Progenitor cell of endocrine pancreas (in vitro differentiated cells): ENCODE data around the gene POLN. TPM values are rescaled to one million over a fixed set of nuclear protein-coding genes. Genes with fewer than 3 reads are reported as not detected.
A peak's percentile ranks its signal among the peaks of the same experiment; 100 is the strongest.

Experiments
- DNase-seq: peaks from one replicate; pipeline ENCODE4 v3.0.0; 2021; ENCODE audit warnings: low spot score; ENCODE audit not compliant: unreplicated experiment
- H3K27ac Mint-ChIP-seq: 2 replicates; pipeline ENCODE4 v1.8.0; 2021; ENCODE audit warnings: mild to moderate bottlenecking, moderate library complexity, mixed read lengths
- H3K27me3 Mint-ChIP-seq: 2 replicates; pipeline ENCODE4 v1.8.0; 2021; ENCODE audit warnings: mixed read lengths
- H3K36me3 Mint-ChIP-seq: 2 replicates; pipeline ENCODE4 v1.8.0; 2022; ENCODE audit warnings: mixed read lengths; ENCODE audit not compliant: insufficient read depth
- H3K4me1 Mint-ChIP-seq: 2 replicates; pipeline ENCODE4 v1.8.0; 2021; ENCODE audit warnings: low read depth, mixed read lengths
- H3K4me3 Mint-ChIP-seq: 2 replicates; pipeline ENCODE4 v1.8.0; 2021; ENCODE audit warnings: low read depth, mild to moderate bottlenecking, moderate library complexity, mixed read lengths
- H3K9me3 Mint-ChIP-seq: 2 replicates; pipeline ENCODE4 v1.8.0; 2021; ENCODE audit warnings: low read depth, mixed read lengths
- total RNA-seq: library from RNA; stranded (reverse); gene quantifications from 2 replicates; pipeline ENCODE4 v1.2.1, GENCODE V29; 2021
- TF ChIP-seq, protein P1 (sequence below): fragments of 200-600 bp; sonication (generic); IDR thresholded peaks from one replicate; pipeline ENCODE4 v1.5.0; 2021; ENCODE audit warnings: antibody characterized with exemption, mild to moderate bottlenecking; ENCODE audit not compliant: unreplicated experiment

Gene POLN
- total RNA-seq, 1 donor from 2014 or later, result 5.9 TPM

DNA sequence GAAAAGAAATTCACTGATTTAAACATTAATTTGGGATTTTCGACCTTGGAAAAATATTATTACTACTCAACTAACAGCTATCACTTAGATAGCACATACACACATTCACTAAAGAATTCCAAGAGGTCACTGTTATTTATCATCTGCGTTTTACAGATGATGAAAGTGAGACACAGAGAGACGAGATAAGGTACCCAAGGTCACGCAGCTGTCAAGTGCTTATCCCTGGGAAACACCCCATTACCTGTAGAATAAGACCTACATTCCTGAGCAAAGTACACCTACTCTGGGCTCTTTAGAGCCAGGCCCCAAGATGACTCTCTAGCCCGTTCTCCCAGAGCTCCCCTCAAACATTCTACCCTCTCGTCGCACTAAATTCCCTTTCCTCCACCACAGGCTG lies 48.6 kb downstream of the POLN start:
- Mint-ChIP-seq H3K9me3 (no peaks in the 10 kb centered on the region), H3K4me3 (no peak overlapping the region), H3K27me3 (no peaks in the 10 kb centered on the region), H3K36me3 (peaks cover 6% of the 10 kb centered on the region), H3K4me1 (peaks cover 15% of the 10 kb centered on the region), H3K27ac (no peak overlapping the region)
- DNase-seq, result no peak
- TF ChIP-seq, protein P1, sequence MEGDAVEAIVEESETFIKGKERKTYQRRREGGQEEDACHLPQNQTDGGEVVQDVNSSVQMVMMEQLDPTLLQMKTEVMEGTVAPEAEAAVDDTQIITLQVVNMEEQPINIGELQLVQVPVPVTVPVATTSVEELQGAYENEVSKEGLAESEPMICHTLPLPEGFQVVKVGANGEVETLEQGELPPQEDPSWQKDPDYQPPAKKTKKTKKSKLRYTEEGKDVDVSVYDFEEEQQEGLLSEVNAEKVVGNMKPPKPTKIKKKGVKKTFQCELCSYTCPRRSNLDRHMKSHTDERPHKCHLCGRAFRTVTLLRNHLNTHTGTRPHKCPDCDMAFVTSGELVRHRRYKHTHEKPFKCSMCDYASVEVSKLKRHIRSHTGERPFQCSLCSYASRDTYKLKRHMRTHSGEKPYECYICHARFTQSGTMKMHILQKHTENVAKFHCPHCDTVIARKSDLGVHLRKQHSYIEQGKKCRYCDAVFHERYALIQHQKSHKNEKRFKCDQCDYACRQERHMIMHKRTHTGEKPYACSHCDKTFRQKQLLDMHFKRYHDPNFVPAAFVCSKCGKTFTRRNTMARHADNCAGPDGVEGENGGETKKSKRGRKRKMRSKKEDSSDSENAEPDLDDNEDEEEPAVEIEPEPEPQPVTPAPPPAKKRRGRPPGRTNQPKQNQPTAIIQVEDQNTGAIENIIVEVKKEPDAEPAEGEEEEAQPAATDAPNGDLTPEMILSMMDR, result no peak

DNA sequence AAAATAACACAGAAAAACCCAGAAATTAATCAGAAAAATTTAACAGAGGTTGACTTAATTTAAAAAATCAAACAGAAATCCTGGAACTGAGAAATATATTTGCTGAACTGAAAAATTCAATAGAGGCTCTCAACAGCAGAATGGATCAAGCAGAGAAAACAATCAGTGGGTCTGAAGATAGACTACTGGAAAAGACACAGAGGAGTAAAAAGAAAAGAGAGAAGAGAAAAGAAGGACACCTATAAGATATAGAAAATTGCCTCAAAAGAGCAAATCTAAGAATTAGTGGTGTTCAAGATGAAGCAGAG lies 55.1 kb downstream of the POLN start:
- Mint-ChIP-seq H3K4me1 (no peaks in the 10 kb centered on the region), H3K36me3 (peaks cover 6% of the 10 kb centered on the region), H3K27me3 (no peaks in the 10 kb centered on the region), H3K4me3 (no peak overlapping the region), H3K27ac (no peak overlapping the region), H3K9me3 (peaks cover 7% of the 10 kb centered on the region)
- no peak for DNase-seq
- TF ChIP-seq, protein P1, result no peak

DNA sequence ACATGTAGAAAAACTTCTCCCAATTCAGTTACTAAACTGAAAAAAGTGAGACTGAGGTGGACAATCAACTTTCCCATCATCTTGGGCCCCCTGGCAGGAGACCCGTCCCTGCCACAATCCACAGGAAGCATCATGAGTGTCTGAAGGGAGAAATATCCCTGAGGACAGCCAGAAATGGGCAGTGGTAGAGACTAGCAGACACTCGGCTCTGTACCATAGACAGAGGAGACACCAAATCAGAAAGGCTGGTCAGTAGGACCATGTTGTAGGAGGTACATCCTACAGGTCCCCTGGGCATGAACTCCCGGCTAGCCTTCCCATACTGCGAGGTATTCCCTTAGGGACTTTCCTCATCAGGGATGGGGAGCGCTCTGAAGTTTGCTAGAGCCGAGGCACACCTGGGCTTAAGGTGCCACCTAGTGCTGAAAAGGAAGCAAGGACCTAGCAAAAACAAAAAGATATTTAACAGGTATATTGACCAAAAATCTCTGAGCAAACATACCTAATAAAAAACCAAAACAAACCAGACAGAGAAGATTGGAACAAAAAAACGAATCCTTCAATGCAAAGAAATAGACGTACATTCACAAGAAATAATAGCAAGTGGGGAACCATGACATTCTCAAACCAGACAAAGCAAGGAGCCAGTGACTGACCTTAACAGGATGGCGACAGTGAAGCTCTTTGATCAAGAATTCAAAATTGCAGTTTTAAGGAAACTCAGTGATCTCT lies 55.6 kb downstream of the POLN start:
- peaks cover 7% of the 10 kb centered on the region for H3K36me3 Mint-ChIP-seq
- DNase-seq, result peak; percentile 23
- no peaks in the 10 kb centered on the region for H3K27me3 Mint-ChIP-seq
- TF ChIP-seq, protein P1, result peak; percentile 76
- no peak overlapping the region for H3K27ac Mint-ChIP-seq
- H3K4me1 Mint-ChIP-seq, result no peaks in the 10 kb centered on the region
- H3K4me3 Mint-ChIP-seq, result no peak overlapping the region
- H3K9me3 Mint-ChIP-seq, result peaks cover 7% of the 10 kb centered on the region

DNA sequence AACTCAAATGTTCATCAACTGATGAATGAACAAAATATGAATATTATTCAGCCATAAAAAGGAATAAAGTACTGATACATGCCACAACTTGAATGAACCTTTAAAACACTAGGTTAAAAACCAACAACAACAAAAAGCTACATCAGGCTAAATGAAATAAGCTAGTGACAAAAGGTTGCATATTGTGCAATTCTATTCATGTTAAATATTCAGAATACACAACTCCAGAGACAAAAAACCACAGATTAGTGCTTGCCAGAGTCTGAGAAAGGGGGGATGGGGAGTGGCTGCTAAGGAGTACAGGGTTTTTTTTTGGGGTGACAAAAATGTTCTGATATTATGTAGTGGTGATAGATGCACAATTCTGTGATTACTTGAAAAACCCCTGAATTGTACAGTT lies 58.5 kb downstream of the POLN start:
- no peaks in the 10 kb centered on the region for H3K4me1 Mint-ChIP-seq
- H3K27ac Mint-ChIP-seq, result no peak overlapping the region
- peaks cover 7% of the 10 kb centered on the region for H3K9me3 Mint-ChIP-seq
- H3K36me3 Mint-ChIP-seq, result peaks cover 7% of the 10 kb centered on the region
- DNase-seq, result no peak
- H3K4me3 Mint-ChIP-seq, result no peak overlapping the region
- no peaks in the 10 kb centered on the region for H3K27me3 Mint-ChIP-seq
- TF ChIP-seq, protein P1, result no peak

DNA sequence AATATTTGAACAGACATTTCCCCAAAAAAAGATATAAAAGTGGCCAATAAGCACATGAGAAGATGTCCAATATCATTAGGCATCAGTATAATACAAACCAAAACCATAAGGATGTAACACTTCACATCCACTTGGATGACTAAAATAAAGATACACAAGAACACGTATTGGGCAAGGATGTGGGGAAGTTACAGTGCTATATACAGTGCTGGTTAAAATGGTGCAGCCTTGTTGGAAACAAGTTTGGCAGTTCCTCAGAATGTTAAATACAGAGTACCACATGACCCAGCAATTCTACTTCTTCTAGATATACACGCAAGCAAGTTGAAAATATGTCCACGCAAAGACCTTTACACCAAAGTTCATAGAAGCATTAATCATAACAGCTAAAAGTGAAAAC lies 58.9 kb downstream of the POLN start:
- no peak overlapping the region for H3K4me3 Mint-ChIP-seq
- no peak overlapping the region for H3K27ac Mint-ChIP-seq
- H3K9me3 Mint-ChIP-seq, result peaks cover 7% of the 10 kb centered on the region
- no peak for DNase-seq
- H3K27me3 Mint-ChIP-seq, result no peaks in the 10 kb centered on the region
- no peaks in the 10 kb centered on the region for H3K4me1 Mint-ChIP-seq
- TF ChIP-seq, protein P1, result no peak
- H3K36me3 Mint-ChIP-seq, result peaks cover 7% of the 10 kb centered on the region
